SK-MEL-5 (cell line): ENCODE measurements around the gene CUX1. TPM values are rescaled to one million over a fixed set of nuclear protein-coding genes. Genes with fewer than 3 reads are reported as not detected.

Experiments used
- DNase-seq: peaks from one replicate; pipeline ENCODE4 v3.0.0-alpha.2; 2016; ENCODE audit warnings: low read depth, low spot score
- in situ Hi-C: cut with HindIII; loops from 2 replicates; pipeline ENCODE4 v1.10.0; 2016; ENCODE audit warnings: low sequenced_read_pairs, high pct_unique_total_duplicates, low pct_unique_long_range_greater_than_20kb
- total RNA-seq: library from RNA; depleted of rRNA; stranded (reverse); fragments of >200 nt; shearing (Covaris generic); gene quantifications from 2 replicates; pipeline ENCODE4 v1.2.3, GENCODE V29; 2014

CUX1 gene
- total RNA-seq, 1 experiment from 2014 or later: 43.6 TPM

DNA sequence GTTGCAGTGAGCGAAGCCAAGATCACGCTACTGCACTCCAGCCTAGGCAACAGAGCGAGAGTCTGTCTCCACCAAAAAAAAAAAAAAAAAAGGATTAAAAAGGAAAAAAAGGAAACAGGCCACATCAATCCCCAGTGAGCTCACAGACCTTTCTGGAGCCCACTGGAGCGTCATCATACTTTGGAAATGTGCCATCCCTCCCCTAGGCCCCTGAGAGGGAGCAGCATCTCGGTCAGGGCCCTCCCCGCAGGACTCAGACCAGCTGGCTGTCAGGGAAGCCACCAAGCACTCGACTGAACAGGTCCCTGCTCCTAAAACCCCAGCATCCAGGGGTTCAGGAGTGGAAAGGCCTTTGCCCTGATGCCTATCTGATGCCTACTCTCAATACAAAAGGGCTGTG is 371.3 kb downstream of the CUX1 start:
- no peak for DNase-seq
- in situ Hi-C loops: no loop called here

GRCh38 chr7:102189756-102190155 is 372.3 kb downstream of the CUX1 start:
- in situ Hi-C loops: no loop called here

DNA sequence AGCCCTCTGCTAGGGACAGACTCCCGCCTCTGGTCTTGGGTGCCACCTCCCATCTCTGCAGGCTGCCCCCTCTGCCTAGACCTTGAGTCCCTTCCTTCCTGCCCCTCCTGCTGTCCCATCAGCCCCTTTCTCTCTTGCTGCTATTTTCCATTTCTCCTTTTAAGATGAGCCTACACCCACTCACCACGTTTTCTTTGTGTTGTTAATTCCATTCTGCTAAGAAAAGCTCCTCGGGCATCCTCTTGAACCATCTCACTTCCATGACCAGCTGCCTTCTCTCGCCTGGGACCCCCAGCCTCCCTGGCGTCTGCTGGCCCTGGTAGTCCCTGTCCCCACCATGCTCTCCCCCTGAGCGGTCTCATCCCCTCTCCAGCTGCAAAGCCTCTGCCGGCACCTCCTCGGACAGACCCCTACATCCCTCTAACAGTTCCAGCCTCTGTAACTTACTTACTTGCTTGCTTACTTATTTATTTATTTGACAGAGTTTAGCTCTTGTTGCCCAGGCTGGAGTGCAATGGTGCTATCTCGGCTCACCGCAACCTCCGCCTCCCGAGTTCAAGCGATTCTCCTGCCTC is 373.4 kb downstream of the CUX1 start:
- DNase-seq: no peak
- in situ Hi-C loops: no loop called here

More at GRCh38 chr7:102189756-102190155, 372.3 kb downstream of the CUX1 start:
- no peak for DNase-seq

DNA sequence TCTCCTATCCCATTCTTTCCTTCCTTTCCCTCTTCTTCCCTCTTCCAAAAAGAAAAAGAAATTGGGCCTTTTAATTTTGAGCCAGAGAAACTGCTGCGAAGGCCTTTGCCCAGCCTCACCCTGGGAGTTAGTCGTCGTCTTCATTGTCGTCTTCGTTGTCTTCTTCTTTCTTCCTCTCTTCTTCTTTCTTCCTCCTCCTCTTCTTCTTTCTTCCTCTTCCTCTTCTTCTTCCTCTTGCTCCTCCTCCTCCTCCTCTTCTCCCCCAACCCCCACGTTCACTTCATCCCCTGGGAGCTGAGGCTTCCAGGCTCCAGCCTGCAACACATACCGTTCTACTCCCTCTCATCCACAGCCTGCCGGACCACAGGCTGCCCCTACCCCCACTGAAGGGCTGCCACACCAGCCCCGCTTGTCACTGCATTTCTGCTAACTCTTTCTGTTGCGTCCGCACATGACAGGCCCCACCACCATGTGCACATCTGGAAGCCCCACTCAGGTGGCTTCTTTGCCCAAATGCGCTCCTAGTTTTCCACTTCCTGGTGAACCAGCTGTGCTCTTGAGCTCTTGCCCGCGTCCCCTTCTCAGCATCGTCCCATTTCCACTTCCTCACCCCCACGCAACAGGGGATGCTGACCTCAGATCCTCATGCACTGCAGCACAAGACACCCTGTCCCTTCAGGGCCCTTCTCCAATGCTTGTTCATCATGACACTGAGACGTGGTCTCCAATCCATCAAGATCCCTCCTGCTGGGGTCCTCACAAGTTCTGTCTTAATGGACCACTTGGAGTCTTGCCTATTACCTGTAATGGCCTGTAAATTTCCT is 374.3 kb downstream of the CUX1 start:
- in situ Hi-C loops: no loop called here
- DNase-seq: no peak

GRCh38 chr7:102192790-102193189 is 375.4 kb downstream of the CUX1 start:
- in situ Hi-C loops: no loop called here
- no peak for DNase-seq

DNA sequence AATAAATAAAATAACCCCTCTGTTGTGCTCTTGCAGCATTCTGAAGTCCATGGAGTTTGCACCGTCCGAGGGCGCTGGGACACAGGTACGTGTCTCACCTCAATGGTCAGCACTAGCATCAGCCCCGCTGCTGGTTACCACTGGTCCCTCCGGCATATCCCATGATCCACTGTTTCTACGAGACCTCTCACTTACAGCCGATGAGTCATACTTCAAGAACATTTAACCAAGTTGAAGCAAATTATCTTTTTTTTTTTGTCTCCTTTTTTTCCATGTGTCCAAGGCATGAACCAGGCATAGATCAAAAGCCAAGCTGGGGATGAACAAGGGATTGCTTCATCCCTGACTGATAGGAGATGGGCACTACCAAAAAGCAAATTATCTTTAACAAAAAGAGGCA is 376.4 kb downstream of the CUX1 start:
- in situ Hi-C loops: no loop called here
- no peak for DNase-seq

GRCh38 chr7:102195361-102195760 is 377.9 kb downstream of the CUX1 start:
- no peak for DNase-seq
- in situ Hi-C loops: no loop called here

GRCh38 chr7:102196028-102196427 is 378.6 kb downstream of the CUX1 start:
- in situ Hi-C loops: no loop called here
- no peak for DNase-seq

- in situ Hi-C loops: no loop called here
- DNase-seq: no peak
Observed at GRCh38 chr7:102197161-102197560, 379.7 kb downstream of the CUX1 start.

DNA sequence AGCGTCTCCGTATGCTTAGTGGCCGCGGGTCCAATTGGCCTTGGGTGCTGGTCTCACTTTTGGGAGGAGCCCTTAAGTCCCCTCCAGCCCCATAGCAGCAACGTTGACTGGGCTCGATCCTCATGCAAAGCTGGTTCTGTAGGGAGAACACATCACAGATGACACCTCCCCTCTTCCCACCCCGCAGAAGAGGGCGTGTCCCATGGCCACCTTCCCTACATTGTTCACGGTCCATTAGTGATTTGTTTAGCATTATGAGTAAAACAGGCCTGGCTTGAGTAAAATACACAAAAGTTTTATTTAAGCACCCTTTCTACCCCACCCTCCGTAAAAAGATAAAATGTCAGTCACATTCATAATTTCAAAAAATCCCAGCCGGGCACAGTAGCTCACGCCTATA is 380.2 kb downstream of the CUX1 start:
- in situ Hi-C loops: no loop called here
- DNase-seq: no peak

GRCh38 chr7:102198417-102198956 is 381.1 kb downstream of the CUX1 start:
- in situ Hi-C loops: no loop called here
- DNase-seq: no peak

- in situ Hi-C loops: no loop called here
- DNase-seq: no peak
Observed at GRCh38 chr7:102201576-102201975, 384.1 kb downstream of the CUX1 start.

DNA sequence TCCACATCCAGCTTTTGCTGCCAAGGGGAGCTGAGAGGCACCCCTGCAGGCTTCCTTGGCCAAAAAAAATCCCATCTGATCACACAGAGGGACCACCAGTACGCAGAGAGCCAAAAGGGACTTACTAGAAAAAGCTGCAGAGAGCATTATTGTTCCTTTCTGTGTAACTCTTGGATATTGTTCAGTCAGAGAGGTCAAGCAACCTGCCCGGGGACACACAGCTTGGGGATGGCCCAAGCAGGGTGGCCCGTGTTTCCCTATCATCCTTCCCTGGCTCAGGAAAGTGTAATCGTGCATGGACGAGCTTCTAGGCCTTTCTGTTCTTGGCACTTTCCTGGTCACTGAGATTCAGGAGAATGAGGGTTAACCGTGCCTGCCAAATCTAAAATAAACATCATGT is 385.1 kb downstream of the CUX1 start:
- in situ Hi-C loops: no loop called here
- DNase-seq: no peak

- DNase-seq: no peak
- in situ Hi-C loops: no loop called here
Observed at GRCh38 chr7:102203218-102203617, 385.8 kb downstream of the CUX1 start.

GRCh38 chr7:102204212-102204611 is 386.8 kb downstream of the CUX1 start:
- in situ Hi-C loops: no loop called here
- DNase-seq: no peak

GRCh38 chr7:102205915-102206314 is 388.5 kb downstream of the CUX1 start:
- in situ Hi-C loops: no loop called here
- DNase-seq: no peak

DNA sequence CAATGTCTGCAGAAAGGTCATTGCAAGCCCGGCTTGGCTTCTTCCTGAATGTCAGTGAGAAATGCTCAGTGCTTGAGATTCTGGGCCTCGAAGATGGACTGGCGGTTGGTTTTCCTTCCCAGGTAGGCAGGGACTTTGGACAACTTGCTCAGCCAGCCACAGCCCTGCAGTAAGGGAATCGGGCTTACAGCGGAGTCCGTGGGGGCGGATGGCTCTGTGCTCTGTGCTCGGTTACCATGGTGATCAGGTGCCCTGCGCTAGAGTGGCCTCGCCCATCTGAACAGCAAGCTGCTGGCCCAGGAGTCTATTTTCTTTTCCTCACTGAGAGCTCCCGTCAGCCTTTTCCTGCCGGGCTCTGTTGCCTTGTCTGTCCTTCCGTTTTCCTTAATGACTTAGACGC is 391.4 kb downstream of the CUX1 start:
- no peak for DNase-seq
- in situ Hi-C loops: no loop called here

- DNase-seq: no peak
- in situ Hi-C loops: no loop called here
Observed at GRCh38 chr7:102210787-102211186, 393.4 kb downstream of the CUX1 start.
